ENCODE measurements around the gene BDP1.

DNA sequence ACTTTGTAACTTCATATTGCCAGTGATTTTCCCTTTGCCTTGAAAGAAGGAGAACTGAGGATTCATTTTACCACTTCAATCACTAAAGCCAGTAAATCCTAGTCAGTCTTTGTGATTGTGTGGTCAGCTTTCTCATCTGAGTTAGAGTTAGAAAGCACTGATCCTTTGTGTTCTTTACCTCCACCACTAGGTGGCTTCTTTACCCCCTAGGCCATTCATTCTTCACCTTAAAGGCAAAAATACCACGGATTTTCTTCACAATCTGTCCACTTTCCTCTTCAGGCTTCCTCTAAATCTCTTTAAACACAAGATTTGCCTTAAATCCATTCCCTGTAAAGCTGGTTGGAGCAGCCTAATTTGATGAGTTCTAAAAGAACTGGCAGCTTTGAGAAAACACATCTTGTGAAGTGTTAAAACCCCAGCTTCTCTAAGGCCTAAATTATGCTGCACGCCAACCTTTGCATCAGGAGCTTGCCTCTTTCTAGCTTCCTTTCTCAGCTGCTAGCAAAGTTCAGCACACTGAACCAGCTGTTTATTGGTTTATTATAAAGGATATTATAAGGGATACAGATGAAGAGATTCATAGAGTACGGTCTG, 20.4 kb downstream of the BDP1 start:
- no peak for TF ChIP-seq POLR2AphosphoS5 (IDR thresholded peaks at IDR 0.05; ENCODE audit: low read depth, low read length)
- TF ChIP-seq, protein P1, sequence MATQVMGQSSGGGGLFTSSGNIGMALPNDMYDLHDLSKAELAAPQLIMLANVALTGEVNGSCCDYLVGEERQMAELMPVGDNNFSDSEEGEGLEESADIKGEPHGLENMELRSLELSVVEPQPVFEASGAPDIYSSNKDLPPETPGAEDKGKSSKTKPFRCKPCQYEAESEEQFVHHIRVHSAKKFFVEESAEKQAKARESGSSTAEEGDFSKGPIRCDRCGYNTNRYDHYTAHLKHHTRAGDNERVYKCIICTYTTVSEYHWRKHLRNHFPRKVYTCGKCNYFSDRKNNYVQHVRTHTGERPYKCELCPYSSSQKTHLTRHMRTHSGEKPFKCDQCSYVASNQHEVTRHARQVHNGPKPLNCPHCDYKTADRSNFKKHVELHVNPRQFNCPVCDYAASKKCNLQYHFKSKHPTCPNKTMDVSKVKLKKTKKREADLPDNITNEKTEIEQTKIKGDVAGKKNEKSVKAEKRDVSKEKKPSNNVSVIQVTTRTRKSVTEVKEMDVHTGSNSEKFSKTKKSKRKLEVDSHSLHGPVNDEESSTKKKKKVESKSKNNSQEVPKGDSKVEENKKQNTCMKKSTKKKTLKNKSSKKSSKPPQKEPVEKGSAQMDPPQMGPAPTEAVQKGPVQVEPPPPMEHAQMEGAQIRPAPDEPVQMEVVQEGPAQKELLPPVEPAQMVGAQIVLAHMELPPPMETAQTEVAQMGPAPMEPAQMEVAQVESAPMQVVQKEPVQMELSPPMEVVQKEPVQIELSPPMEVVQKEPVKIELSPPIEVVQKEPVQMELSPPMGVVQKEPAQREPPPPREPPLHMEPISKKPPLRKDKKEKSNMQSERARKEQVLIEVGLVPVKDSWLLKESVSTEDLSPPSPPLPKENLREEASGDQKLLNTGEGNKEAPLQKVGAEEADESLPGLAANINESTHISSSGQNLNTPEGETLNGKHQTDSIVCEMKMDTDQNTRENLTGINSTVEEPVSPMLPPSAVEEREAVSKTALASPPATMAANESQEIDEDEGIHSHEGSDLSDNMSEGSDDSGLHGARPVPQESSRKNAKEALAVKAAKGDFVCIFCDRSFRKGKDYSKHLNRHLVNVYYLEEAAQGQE (IDR thresholded peaks at IDR 0.05; ENCODE audit: insufficient read depth in 1 of 2, low read depth in 2 of 2, low read length in 2 of 2) = no peak
